MM.1S (cell line): ENCODE results near the gene AAMDC.
"Not testable (repeated sequence)": the region's sequence is repeated elsewhere in the genome, so short reads cannot be mapped to it uniquely, and the experiment has no call there.

ENCODE experiments used
- DNase-seq: peaks from one replicate; pipeline ENCODE4 v3.0.0-alpha.2; 2015
- H2AFZ ChIP-seq: fragments of 300-600 bp; sonication (generic); 2 replicates; pipeline ENCODE4 v1.6.0; 2016; ENCODE audit warnings: antibody characterized with exemption, low read length
- H3F3A ChIP-seq: fragments of 300-600 bp; sonication (generic); 2 replicates; pipeline ENCODE4 v1.6.1; 2016; ENCODE audit warnings: mild to moderate bottlenecking, antibody characterized with exemption, low read length, moderate library complexity, mixed read lengths; ENCODE audit not compliant: insufficient read depth
- H3K27ac ChIP-seq: fragments of 300-600 bp; sonication (generic); 2 replicates; pipeline ENCODE4 v1.5.1; 2016; ENCODE audit warnings: mild to moderate bottlenecking, low read length
- H3K27me3 ChIP-seq: fragments of 300-600 bp; sonication (generic); replicated peaks from 2 replicates; pipeline ENCODE4 v1.6.0; 2016; ENCODE audit warnings: low read length; ENCODE audit not compliant: insufficient read depth
- H3K36me3 ChIP-seq: fragments of 300-600 bp; sonication (generic); replicated peaks from 2 replicates; pipeline ENCODE4 v1.6.1; 2016; ENCODE audit warnings: mild to moderate bottlenecking, low read length, mixed read lengths; ENCODE audit not compliant: insufficient read depth
- H3K4me1 ChIP-seq: fragments of 300-600 bp; sonication (generic); 2 replicates; pipeline ENCODE4 v1.6.1; 2016; ENCODE audit warnings: low read length, mixed read lengths
- H3K4me2 ChIP-seq: fragments of 300-600 bp; sonication (generic); 2 replicates; pipeline ENCODE4 v1.6.0; 2016; ENCODE audit warnings: low read depth, low read length
- H3K4me3 ChIP-seq: fragments of 300-600 bp; sonication (generic); 2 replicates; pipeline ENCODE4 v1.5.1; 2016; ENCODE audit warnings: low read length, mixed read lengths
- H3K79me2 ChIP-seq: fragments of 300-600 bp; sonication (generic); 2 replicates; pipeline ENCODE4 v1.6.1; 2016; ENCODE audit warnings: mixed run types, low read length, mixed read lengths
- H3K9ac ChIP-seq: fragments of 300-600 bp; sonication (generic); 2 replicates; pipeline ENCODE4 v1.6.1; 2016; ENCODE audit warnings: low read length, mixed read lengths
- H3K9me2 ChIP-seq: fragments of 300-600 bp; sonication (generic); replicated peaks from 2 replicates; pipeline ENCODE4 v1.6.1; 2016; ENCODE audit warnings: mild to moderate bottlenecking, low read length, mixed read lengths; ENCODE audit not compliant: insufficient read depth
- H3K9me3 ChIP-seq: fragments of 300-600 bp; sonication (generic); replicated peaks from 2 replicates; pipeline ENCODE4 v1.6.1; 2016; ENCODE audit warnings: mild to moderate bottlenecking, low read length, mixed read lengths; ENCODE audit not compliant: insufficient read depth
- H4K20me1 ChIP-seq: fragments of 300-600 bp; sonication (generic); 2 replicates; pipeline ENCODE4 v1.6.1; 2016; ENCODE audit warnings: mild to moderate bottlenecking, low read length, moderate library complexity, mixed read lengths; ENCODE audit not compliant: insufficient read depth
- EZH2 ChIP-seq: fragments of 300-600 bp; sonication (generic); optimal IDR thresholded peaks from 2 replicates; pipeline ENCODE3; 2017; ENCODE audit warnings: low read depth, mild to moderate bottlenecking, antibody characterized with exemption, low read length, mixed read lengths
- EZH2phosphoT487 ChIP-seq: fragments of 300-600 bp; sonication (generic); IDR thresholded peaks from 2 replicates; pipeline ENCODE4 v1.6.1; 2018; ENCODE audit warnings: antibody characterized with exemption, low read length
- TF ChIP-seq, protein P1 (sequence below): fragments of 300-600 bp; sonication (generic); IDR thresholded peaks from 2 replicates; pipeline ENCODE4 v1.5.1; 2016; ENCODE audit warnings: antibody characterized with exemption, low read length, mixed read lengths

The AAMDC gene

DNA sequence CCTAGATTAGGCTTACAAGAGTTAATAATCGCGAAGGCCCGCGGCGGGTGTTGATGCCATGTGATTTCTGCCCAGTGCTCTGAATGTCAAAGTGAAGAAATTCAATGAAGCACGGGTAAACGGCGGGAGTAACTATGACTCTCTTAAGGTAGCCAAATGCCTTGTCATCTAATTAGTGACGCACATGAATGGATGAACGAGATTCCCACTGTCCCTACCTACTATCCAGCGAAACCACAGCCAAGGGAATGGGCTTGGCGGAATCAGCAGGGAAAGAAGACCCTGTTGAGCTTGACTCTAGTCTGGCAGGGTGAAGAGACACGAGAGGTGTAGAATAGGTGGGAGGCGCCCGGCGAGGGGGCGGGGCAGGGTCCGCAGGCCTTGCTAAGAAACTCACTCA is 65.5 kb downstream of the AAMDC start:
- no peak for TF ChIP-seq EZH2phosphoT487
- TF ChIP-seq EZH2: no peak
- TF ChIP-seq, protein P1, sequence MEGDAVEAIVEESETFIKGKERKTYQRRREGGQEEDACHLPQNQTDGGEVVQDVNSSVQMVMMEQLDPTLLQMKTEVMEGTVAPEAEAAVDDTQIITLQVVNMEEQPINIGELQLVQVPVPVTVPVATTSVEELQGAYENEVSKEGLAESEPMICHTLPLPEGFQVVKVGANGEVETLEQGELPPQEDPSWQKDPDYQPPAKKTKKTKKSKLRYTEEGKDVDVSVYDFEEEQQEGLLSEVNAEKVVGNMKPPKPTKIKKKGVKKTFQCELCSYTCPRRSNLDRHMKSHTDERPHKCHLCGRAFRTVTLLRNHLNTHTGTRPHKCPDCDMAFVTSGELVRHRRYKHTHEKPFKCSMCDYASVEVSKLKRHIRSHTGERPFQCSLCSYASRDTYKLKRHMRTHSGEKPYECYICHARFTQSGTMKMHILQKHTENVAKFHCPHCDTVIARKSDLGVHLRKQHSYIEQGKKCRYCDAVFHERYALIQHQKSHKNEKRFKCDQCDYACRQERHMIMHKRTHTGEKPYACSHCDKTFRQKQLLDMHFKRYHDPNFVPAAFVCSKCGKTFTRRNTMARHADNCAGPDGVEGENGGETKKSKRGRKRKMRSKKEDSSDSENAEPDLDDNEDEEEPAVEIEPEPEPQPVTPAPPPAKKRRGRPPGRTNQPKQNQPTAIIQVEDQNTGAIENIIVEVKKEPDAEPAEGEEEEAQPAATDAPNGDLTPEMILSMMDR: no peak
- no peak for DNase-seq
- Histone ChIP-seq H3K27me3 (no peaks in the 10 kb centered on the region), H3F3A (no peaks in the 10 kb centered on the region), H3K4me3 (no peak overlapping the region), H3K4me1 (no peaks in the 10 kb centered on the region), H3K9me2 (no peaks in the 10 kb centered on the region), H3K9ac (no peak overlapping the region), H4K20me1 (no peaks in the 10 kb centered on the region), H3K4me2 (no peak overlapping the region), H2AFZ (no peak overlapping the region), H3K79me2 (no peaks in the 10 kb centered on the region), H3K36me3 (no peaks in the 10 kb centered on the region), H3K27ac (no peak overlapping the region), H3K9me3 (no peaks in the 10 kb centered on the region)

DNA sequence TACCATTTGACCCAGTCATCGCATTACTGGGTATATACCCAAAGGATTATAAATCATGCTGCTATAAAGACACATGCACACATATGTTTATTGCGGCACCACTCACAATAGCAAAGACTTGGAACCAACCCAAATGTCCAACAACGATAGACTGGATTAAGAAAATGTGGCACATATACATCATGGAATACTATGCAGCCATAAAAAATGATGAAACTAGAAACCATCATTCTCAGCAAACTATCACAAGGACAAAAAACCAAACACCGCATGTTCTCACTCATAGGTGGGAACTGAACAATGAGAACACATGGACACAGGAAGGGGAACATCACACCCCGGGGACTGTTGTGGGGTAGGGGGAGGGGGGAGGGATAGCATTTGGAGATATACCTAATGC is 68.1 kb downstream of the AAMDC start:
- H3K79me2 ChIP-seq, H3K4me3 ChIP-seq, H3K27ac ChIP-seq, H3K9me2 ChIP-seq, H3K4me2 ChIP-seq, DNase-seq, H3K9ac ChIP-seq, H3K4me1 ChIP-seq, H2AFZ ChIP-seq, H3K36me3 ChIP-seq, H3K27me3 ChIP-seq, H3K9me3 ChIP-seq, H4K20me1 ChIP-seq, H3F3A ChIP-seq: not testable (repeated sequence)

DNA sequence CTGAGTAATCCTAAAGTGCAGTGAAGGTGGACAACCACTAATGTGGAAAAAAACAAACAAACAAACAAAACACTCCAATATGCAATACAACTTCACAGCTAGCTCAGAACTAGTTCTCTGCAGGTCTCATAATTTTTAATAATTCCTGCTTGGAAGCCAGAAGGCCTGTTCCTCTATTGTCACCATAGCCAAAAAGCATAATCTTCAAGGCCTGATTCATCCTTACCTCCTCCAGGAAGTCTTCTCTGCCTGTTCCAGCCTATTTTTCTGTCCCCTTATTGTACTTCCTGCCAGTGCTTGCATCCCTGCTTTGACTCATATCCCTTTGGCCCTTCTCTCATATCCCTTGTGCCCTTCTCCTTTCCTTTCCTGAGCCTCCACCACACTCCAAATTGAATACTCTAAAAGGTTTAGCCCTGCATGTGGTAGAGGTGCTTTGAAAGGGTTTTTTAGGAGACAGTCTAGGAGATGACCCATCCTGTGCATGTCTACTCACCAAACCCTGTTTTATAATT is 69.2 kb downstream of the AAMDC start:
- not testable (repeated sequence) for H3K36me3 ChIP-seq

DNA sequence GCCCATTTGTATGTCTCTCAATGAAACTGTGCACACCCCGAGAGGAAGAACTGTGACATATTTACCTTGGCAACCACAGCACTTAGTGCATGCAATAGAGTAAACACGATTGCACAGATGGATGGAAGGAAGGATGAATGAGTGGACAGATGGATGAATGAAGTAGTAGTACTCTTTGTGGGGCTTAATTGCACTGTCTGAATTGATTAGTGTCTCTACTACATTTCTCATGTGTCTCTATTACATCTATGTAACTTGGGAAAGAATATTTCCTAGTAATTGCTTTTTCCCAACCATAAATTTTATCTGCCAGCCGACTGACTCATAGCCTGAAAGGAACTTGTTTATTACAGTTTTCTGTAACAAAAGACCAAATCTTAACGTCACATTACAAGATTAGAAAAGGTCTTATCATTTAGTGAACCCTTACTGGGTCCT is 69.7 kb downstream of the AAMDC start:
- H4K20me1 ChIP-seq, H3K79me2 ChIP-seq, H3K4me2 ChIP-seq, H3K36me3 ChIP-seq, H3K9me3 ChIP-seq, H3K9ac ChIP-seq, H3K4me3 ChIP-seq, H3F3A ChIP-seq, H3K27me3 ChIP-seq, H3K4me1 ChIP-seq, H2AFZ ChIP-seq, H3K9me2 ChIP-seq, H3K27ac ChIP-seq, DNase-seq: not testable (repeated sequence)

More for the DNA sequence above, 69.2 kb downstream of the AAMDC start:
- not testable (repeated sequence) for H3K4me2 ChIP-seq, H2AFZ ChIP-seq, H4K20me1 ChIP-seq, H3K27me3 ChIP-seq, H3F3A ChIP-seq, H3K9me2 ChIP-seq, DNase-seq, H3K27ac ChIP-seq, H3K9ac ChIP-seq, H3K4me1 ChIP-seq, H3K4me3 ChIP-seq, H3K9me3 ChIP-seq, H3K79me2 ChIP-seq

DNA sequence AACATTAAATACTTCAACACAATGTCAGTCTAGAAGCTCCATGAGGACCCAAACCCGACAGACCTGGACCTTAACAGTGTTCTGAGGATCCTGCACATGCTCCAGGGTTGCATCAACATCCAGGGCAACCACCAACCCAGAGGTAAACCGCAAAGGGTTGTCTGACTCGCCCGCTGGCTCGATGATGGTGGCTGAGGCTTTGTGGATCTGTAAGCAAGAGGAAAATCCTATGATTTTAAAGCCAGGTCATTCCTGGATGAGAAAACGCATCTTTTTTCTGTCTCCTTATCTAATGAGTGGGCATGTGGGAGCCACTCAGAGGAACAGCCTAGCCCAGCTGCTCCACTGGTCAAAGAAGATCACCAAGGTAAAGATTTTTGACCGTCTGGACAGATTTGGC is 70.3 kb downstream of the AAMDC start:
- not testable (repeated sequence) for H3K4me2 ChIP-seq, H3K27ac ChIP-seq, H3K4me1 ChIP-seq, H3K36me3 ChIP-seq, DNase-seq, H3K27me3 ChIP-seq, H3K79me2 ChIP-seq, H3K9me2 ChIP-seq, H3K4me3 ChIP-seq, H3K9ac ChIP-seq, H3F3A ChIP-seq, H3K9me3 ChIP-seq, H4K20me1 ChIP-seq, H2AFZ ChIP-seq

DNA sequence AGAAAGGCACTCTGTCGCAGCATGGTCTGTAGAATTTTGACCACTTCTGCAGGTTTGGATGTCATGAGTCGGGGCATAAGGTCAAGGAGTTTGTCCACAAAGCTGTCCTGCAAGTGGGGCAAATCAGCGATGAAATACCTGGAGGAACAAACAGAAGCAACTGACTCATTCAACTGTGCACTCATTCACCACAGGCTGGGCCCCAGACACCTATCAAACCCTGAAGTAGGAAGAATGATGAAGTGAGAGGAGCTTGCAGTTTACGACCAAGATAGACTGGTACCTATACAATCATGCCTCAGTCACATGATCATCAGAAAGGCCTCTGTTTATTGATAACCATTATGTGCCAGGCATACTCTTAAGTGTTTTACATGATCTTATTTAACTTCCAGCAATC is 70.8 kb downstream of the AAMDC start:
- not testable (repeated sequence) for H2AFZ ChIP-seq

DNA sequence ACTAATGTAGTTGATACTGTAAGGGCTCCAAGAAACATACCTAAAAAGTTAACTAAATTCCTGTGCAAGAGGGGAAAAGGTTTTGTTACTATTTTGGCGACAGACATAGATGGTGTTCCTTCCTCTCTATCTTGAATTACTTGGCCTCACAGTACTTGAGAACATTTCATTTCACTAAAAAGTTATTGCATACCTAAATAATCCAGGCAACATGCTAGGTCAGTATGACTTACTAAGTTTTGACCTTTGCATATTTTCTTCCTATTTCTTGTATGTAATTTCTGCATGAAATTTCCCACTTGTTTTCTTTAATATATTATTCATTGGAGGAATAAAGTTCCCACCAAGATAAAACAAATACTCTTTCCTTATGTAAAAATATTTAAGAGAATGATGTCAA is 74.0 kb downstream of the AAMDC start:
- not testable (repeated sequence) for H3K9me2 ChIP-seq, H2AFZ ChIP-seq, H3K4me1 ChIP-seq, H3K9ac ChIP-seq, H3K79me2 ChIP-seq, H3K27me3 ChIP-seq, H3K36me3 ChIP-seq, H3K27ac ChIP-seq, H3K4me3 ChIP-seq, H4K20me1 ChIP-seq, H3K4me2 ChIP-seq, DNase-seq, H3F3A ChIP-seq, H3K9me3 ChIP-seq

More for the DNA sequence above, 70.8 kb downstream of the AAMDC start:
- H3F3A ChIP-seq, H3K9me3 ChIP-seq, H4K20me1 ChIP-seq, H3K36me3 ChIP-seq, H3K27me3 ChIP-seq, H3K27ac ChIP-seq, H3K9me2 ChIP-seq, H3K9ac ChIP-seq, H3K4me2 ChIP-seq, H3K79me2 ChIP-seq, DNase-seq, H3K4me3 ChIP-seq, H3K4me1 ChIP-seq: not testable (repeated sequence)
